Measurements from ENCODE around the gene COL4A2.

- TF ChIP-seq POLR2A (IDR thresholded peaks at IDR 0.05) = no peak
- TF ChIP-seq, protein P1, sequence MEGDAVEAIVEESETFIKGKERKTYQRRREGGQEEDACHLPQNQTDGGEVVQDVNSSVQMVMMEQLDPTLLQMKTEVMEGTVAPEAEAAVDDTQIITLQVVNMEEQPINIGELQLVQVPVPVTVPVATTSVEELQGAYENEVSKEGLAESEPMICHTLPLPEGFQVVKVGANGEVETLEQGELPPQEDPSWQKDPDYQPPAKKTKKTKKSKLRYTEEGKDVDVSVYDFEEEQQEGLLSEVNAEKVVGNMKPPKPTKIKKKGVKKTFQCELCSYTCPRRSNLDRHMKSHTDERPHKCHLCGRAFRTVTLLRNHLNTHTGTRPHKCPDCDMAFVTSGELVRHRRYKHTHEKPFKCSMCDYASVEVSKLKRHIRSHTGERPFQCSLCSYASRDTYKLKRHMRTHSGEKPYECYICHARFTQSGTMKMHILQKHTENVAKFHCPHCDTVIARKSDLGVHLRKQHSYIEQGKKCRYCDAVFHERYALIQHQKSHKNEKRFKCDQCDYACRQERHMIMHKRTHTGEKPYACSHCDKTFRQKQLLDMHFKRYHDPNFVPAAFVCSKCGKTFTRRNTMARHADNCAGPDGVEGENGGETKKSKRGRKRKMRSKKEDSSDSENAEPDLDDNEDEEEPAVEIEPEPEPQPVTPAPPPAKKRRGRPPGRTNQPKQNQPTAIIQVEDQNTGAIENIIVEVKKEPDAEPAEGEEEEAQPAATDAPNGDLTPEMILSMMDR (IDR thresholded peaks at IDR 0.05) = no peak
Measured at GRCh38 chr13:110268576-110269185, 38.4 kb upstream of the COL4A2 start.
